DMS 273 treated with DMSO at 0.1 percent for 48 hours (cell line): ENCODE data around the gene LAMA5.

ENCODE experiments used
- DNase-seq: peaks from one replicate; lab custom pipeline; 2025; lab: John Stamatoyannopoulos, UW

The LAMA5 gene

GRCh38 chr20:62357187-62357667 is 9.9 kb downstream of the LAMA5 start:
- no peak for DNase-seq

- no peak for DNase-seq
These were observed 10.4 kb downstream of the LAMA5 start for GRCh38 chr20:62356589-62357186.

GRCh38 chr20:62355878-62356588 is 11.1 kb downstream of the LAMA5 start:
- DNase-seq, result no peak

DNA sequence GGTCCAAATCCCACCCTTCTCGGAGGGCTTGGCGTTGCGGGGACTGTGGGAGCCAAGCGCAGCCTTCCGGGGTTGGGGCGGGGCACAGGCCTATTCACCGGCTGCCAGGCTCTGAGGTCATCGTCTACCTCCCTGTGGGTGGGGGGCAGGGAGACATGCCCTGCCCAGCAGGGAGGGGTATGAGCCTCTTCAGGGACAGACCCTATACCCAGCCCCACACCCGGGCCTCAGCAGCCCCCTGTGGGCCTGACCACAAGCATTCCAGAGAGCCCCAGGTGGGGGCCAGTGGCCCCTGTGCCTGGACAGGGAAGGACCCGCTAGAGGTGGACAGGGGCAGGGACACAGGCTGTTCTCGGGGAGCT is 11.6 kb downstream of the LAMA5 start:
- no peak for DNase-seq

DNA sequence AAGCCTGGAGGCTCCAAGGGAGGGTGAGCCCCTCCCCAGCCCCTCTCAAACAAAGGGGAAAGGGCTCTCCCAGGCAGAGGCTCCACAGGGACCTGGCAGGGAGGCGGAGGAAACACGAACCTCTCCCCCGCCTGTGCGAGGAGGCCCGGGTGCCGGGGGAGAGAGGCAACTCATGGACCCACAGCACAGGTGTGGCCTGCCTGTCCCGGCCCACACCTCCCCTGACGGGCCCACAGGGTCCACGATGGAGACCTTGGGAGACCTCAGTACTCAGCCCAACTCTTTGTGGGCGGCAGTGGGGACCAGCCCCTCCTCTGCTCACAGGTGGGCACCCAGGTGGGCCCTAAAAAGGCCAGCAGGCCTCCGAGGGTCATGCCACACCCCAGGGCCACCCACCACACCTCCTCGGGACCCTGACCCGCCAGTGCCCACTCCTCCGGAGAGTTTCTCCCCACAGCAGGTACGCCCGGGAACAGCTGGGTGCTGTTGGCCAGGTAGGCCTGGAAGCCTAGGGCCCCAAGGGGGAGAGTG is 12.2 kb downstream of the LAMA5 start:
- DNase-seq, result no peak

- DNase-seq, result no peak
These were observed 12.9 kb downstream of the LAMA5 start for GRCh38 chr20:62354031-62354808.

DNA sequence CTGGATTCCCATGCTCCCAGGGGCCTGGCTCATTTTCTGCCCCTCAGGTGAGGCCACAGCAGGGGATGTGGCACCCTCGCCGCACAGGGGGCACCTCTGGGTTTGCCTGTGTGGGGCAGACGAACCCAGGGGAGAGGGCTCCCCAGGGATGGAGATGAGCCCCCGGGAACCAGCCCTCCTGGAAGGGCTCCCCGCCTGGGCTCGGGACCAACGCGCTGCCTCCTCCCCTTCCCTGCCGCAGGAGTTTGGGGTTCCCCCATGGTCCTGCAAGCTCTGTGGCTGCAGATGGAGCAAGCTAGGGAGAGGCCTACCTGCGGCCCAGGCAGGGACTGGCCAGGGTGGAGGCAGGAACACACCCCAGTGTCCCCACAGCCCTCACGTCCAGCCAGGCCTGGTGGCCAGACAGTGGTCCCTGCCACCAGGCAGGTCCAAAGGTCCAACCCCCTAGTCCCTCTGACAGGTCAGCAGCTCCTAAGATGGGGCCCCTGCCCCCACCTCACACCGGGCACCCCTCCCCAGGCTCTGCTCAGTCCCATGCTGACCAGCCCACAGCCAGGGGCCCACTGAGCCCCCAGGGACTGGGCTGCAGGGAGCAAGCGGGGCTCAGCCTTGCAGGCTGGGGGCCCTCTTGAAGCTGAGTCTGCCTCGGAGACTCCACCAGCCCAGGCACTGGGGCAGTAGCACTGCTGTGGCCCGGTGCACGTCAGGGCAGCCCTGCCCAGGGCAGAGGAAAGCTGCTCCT is 13.7 kb downstream of the LAMA5 start:
- no peak for DNase-seq

GRCh38 chr20:62352402-62353288 is 14.5 kb downstream of the LAMA5 start:
- DNase-seq, result no peak

GRCh38 chr20:62351469-62352401 is 15.4 kb downstream of the LAMA5 start:
- DNase-seq, result no peak

GRCh38 chr20:62350629-62351422 is 16.3 kb downstream of the LAMA5 start:
- DNase-seq, result no peak

DNA sequence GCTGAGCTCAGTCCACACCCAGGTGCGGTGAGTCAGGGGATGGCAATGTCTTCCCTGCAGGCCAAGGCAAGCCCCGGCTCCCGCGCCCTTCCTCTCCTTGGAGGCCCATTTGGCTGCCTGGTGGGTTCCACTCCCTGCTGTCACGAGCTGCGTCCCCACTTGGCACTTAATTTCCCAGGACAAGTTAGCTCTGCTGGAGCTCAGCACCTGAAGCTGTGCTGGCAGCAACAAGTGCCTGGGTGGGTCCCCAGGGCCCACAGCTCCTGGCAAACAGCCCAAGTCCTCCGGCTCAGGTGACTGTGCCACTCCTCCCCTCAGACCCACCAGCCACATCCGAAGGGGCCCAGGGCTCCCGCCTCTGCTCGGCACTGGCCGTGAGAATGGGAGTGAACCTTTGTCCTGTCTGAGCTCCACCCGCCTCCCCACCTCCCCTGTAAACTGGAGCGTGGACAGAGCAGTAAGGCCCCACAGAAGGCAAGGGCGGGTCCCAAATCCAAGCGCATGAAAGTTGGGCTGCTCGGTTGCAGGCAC is 16.9 kb downstream of the LAMA5 start:
- DNase-seq, result no peak

- no peak for DNase-seq
These were observed 17.5 kb downstream of the LAMA5 start for GRCh38 chr20:62349556-62350097.

DNA sequence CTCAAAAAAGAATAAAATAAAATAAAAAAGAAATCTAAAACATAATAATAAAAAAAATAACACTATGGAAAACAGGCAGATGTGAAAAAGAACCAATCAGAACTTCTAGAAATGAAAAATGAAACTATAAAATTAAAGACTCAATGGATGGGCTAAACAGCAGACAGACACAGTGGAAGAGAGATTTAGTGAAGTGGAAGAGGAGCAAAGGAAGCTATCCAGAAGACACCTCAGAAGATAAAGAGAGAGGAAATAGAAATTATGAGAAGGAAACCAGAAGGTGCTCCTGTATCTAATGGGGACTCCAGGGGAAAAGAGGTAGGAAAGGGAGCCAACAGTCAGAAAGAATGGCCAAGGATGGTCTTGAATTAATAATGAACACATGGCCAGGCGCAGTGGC is 18.5 kb downstream of the LAMA5 start:
- no peak for DNase-seq

GRCh38 chr20:62347445-62347844 is 19.7 kb downstream of the LAMA5 start:
- no peak for DNase-seq

DNA sequence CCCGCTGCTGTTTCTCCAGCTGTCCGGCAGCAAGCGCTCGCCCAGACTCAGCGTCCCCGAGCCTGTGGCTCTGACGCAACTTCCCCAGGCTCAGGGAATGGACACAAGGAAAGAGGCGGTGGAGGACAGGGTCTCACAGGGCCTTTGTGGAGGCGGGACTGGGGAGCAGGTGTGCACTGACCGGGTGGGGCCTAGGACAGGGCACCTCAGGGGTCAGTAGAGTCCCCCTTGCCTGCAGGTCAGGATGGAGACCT is 20.0 kb downstream of the LAMA5 start:
- DNase-seq, result no peak

DNA sequence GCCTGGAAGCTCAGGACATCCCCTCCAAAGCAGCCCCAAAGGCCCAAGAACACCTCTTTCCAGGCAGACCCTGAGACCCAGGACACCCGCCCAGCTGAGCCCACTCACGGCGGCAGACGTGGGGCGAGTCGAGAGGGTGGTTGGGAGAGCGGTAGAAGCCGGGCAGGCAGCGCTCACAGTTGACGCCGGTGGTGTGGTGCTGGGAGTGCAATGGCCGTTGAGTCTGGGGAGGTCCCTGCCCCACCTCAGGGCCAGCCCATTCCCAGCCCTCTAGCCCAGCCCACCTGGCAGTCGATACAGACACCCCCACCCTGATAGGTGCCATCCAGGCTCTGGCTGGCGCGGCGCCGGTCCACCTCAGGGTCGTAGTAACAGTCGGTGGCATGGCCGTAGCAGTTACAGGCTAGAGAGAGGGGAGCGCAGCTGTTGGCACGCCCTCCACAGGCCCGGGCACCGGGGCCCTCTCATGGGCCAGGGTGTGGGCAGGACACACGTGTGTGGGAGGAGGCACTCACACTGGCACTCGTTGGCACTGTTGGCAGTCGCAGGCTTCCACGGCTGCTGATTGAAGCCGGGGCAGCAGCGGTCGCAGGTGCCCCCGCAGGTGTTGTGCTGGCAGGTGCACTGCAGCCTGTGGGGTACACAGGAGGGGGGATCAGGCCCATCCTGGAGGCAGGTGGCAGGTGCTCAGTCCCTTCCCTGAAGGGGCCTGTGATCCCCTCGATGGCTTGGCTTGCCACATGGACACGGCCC is 20.5 kb downstream of the LAMA5 start:
- DNase-seq, result no peak

GRCh38 chr20:62345681-62346370 is 21.3 kb downstream of the LAMA5 start:
- no peak for DNase-seq

- DNase-seq, result no peak
These were observed 22.3 kb downstream of the LAMA5 start for GRCh38 chr20:62344782-62345181.
